GM21619 (cell line): ENCODE results near the gene CAMP.
"Not testable (repeated sequence)": the region's sequence is repeated elsewhere in the genome, so short reads cannot be mapped to it uniquely, and the experiment has no call there.

ENCODE experiments used
- ATAC-seq: cut with Tn5 transposase; IDR thresholded peaks from one replicate; pipeline ENCODE4 v1.9.1; 2021; ENCODE audit not compliant: unreplicated experiment

CAMP gene

DNA sequence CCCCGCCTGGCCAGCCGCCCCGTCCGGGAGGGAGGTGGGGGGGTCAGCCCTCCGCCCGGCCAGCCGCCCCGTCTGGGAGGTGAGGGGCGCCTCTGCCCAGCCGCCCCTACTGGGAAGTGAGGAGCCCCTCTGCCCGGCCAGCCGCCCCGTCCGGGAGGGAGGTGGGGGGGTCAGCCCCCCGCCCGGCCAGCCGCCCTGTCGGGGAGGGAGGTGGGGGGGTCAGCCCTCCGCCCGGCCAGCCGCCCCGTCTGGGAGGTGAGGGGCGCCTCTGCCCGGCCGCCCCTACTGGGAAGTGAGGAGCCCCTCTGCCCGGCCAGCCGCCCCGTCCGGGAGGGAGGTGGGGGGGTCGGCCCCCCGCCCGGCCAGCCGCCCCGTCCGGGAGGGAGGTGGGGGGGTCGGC is 11.5 kb upstream of the CAMP start:
- ATAC-seq, result not testable (repeated sequence)

DNA sequence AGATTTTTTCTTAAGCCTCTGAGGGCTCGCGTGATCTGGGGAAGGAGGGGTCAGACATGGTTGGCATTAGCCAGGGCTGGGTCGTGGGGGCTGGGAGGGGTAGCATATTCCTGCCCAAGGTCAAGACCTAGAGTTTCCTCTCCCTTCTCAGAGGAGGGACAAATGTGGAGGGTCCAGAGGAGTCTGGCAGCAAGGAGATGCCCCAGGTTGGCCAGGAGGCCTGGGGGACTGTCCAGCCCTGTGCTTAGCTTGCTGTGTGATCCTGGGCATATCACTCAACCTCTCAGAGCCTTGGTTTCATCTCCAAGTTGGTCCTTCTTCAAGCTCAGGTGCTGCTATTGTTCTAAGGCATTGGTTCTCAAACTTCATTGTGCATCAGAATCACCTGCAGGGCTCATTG is 9.1 kb upstream of the CAMP start:
- no peak for ATAC-seq

DNA sequence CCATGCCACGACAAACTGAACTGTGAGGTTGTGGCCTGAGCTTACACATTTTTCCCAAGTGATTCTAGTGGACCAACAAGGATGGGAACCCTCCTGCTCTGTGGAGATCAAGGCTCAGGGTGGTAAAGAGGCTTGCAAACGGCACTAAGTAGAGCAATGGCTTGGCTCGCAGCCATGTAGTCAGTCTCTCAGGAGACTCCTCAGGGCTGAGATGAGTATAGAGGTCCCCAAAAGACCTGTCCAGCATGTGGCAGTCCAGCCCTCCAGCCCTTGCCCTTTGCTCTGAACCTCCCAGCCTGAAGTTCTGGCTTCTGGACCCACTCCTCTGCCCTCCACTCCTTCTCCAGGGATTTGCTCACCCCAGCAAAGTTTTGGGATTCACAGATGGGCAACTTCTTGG is 8.3 kb upstream of the CAMP start:
- no peak for ATAC-seq

DNA sequence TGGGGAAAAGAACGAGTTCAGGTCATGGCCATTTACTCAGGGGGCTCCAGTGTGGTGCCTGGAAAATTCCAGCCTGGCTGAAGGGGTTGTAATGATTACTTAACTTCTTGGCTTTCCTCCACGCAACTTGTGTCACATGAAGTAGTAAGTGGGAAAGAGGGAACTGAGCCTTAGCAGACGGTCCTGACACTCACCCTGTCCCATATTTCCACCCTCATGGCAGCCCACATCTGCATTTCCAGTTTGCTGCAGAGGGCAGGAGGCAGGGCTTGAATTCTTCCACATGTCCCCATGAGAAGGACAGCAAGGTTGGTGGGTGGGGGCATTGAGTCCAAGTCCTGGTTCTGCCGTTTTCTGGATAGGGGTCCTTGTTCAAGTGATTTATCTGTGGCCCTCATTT is 7.8 kb upstream of the CAMP start:
- no peak for ATAC-seq

DNA sequence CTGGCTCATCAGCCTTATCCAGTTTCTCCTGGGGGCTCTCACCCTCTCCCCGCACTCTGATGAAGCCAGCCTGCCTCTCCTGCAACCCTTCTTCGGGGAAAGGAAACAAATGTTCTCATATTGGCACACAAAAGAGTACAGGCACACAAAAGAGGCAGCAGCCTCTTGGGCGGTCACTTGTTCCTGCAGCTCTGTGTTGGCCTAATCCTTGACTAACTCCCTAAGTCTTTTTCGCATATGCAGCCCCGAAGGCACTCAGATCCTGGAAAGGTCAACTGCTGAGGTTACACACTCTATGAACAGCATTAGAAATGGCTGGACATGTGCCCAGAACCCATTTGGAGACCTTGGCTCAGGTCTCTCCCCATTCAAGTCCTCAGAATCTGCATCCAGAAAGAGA is 7.4 kb upstream of the CAMP start:
- ATAC-seq, result no peak

DNA sequence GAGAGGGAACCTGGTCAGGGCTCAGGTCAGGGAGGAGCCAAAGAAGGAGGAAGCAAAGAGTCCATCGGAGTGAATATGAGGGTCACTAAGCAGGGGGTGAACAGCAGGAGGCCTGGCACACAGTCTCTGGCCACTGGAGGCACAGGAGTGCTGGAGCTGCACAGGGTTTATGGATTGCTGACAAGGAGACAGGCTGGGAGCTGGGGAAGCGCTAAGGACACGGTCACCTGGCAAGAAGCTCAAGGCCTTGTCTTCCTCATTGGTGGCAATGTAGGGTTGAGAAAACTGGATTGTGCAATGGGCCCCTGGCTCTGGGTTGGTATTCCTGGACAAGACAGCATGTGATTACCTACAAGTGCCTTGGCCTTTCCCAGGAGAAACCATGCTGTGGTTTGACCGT is 5.8 kb upstream of the CAMP start:
- no peak for ATAC-seq

DNA sequence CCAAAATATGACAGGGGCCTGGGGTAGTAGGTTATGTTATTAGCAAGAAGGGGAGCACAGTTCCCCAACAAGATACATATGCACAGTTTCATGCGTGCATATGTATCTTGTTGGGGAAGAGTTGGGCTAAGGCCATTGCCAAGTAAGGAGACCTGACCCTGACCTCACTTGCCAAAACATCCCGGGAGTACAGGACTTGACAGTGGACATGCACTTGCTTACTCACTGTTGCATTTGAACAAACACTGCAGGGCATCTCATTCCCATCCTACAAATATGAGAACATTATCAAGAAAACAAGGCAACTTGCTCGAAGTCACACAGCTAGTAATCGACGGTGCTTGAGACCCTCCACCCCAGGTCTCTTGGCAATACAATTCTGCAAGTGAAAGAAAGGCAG is 4.8 kb upstream of the CAMP start:
- no peak for ATAC-seq

DNA sequence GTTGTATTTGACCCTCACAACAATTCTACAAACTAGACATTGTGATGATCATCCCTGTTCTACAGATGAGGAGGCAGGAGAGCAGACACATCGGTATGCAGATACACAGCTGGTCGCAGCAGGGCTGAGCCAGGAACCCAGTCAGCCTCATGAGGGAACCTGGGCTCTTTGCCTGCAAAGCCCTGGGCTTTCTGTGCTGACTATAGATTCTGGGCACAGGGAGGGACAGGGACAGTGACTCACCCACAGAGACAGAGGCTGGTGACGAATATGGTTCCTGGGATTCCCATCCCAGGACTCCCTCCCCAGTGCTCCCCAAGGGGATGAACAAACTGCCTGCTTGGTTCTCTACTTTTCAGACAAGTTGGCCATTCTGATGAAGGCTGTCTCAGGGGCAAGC is 3.8 kb upstream of the CAMP start:
- no peak for ATAC-seq

DNA sequence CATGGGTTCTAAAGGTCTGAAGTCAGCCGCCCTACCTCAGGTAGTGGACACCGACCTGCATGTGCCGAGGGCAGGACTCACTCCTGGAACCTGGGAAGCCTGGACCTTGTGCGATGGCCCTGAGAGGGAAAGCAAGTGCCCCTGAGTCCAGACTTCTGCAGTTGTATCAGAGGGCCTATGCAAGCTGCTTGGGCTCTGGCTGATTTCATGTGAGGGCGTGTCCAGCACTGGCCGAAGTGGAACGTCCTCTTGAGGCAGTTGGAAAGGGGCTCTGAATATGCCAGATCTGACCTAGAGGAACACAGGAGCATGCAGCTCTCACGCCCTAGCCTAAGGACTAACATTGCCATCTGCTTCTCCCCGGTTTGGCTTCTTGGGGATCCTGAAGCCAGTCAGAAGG is 2.5 kb upstream of the CAMP start:
- no peak for ATAC-seq

DNA sequence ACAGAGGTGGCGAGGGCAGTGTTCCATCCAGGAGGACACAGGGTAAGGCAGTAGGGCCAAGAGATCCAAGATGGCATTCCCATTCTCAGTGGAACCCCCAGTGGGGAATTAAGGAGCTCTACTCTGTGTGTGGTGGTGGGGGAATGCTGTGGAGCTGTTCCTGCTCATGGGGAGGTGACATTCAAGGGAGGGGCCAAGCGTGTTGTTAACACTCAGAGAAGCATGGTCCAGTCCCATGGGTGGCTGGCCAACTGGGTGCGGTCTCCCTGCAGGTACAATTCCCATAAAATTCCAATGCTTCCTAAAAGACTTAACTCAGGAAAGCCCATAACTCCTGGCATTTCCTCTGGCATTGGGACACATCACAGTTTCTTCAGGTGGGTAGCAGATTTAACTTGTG is 2.3 kb downstream of the CAMP start:
- no peak for ATAC-seq

DNA sequence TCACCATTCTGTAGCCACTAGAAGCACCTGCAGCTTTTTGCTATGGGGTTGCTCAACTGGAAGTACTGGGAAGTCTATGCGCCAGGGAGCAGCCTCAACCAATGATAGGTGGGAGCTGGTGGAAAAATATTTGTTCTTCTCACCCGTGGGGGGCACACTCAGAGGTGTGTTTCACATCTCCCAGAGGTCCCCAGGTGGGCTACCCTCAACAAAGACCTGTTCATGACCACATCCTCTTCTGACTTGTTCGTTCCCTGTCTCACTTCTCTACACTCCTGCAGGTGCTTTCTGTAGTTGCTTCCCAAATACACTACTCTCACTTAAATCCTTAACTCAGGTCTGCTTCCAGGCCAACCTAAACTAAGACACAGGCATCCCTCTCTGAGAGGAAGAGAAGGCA is 3.6 kb downstream of the CAMP start:
- no peak for ATAC-seq

DNA sequence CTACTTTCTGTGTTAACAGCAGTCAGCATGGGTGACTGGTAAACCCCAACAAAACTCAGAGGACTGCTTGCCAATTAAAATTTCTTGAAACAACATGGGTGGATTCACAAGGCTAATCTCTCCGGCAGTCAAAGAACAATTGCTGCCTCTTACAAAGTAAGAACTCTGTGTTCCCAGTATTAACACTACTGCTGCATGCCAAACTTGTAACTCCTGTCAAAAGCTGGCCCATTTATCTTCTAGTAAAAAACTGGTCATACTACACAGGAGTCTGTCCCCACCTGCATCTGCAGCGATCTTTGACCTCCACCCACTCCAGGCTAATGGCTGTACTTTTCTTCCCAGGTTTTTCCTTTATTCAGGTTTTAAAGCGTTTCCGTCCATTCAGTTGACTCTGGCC is 8.9 kb downstream of the CAMP start:
- no peak for ATAC-seq

DNA sequence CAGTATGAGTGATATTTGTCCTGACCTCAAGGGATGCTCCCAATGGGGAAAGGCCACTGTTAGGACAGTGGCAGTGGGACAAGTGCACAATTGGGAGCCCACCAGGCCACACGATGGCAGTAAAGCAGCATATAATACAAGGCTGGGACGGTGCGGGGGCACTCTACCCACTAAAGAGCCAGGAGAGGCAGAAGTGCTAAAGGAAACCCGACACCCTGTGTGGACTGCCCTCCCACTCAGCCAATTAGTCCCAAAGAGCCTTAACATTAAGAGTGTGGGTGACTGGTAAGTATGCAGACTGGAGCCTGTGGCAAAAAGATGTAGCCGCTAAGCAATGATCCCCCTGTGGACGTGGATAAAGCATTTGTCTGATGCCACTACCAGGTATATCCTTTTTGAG is 9.4 kb downstream of the CAMP start:
- peak; percentile 72 for ATAC-seq

DNA sequence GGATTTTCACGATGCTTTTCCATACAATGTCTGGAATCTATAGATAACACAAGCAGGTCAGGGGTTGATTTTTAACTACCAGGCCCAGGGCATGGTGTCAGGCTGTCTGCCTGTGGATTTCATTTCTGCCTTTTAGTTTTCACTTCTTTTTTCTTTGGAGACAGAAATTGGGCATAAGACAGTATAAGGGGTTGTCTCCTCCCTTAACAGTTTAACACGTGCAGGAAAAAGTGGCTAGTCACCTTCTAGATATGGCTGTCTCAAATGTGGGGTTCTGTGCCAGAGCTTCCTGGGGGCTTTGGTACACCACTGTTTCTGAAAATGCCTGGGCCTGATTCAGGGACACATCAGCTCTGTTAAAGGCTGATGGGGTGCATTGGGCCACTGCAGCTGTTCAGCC is 10.2 kb downstream of the CAMP start:
- ATAC-seq, result no peak

DNA sequence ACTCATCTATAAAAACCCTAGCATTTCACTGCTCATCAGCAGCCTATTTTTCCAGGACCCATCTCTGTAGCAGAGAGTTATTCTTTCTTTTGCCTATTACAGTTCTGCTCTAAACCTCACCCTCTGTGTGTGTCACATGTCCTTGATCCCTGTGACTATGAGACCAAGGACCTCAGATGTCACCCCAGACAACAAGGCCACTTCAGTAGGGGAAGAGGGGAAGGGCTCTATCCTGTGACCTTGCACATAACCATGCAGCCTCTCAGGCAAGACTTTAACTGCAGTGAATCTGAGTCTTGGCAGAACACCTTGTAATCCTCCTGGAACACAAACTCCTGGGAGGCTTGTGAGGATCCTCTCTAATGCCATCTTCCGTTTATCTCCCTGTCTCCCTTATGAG is 13.2 kb downstream of the CAMP start:
- no peak for ATAC-seq

DNA sequence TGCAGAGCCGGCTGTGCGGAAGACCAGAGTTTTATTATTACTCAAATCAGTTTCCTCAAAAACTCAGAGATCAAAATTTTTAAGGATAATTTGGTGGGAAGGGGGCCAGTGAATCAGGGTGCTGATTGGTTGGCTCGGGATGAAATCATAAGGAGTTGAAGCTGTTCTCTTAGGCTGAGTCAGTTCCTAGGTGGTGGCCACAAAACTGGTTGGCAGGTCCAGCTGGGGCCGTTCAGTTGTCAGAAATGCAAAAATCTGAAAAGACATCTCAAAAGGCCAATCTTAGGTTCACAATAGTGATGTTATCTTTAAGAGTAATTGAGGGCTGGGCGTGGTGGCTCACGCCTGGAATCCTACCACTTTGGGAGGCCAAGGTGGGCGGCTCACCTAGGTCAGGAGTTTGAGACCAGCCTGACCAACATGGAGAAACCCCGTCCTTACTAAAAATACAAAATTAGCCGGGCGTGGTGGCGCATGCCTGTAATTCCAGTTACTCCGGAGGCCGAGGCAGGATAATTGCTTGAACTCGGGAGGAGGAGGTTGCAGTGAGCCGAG is 15.3 kb downstream of the CAMP start:
- no peak for ATAC-seq

DNA sequence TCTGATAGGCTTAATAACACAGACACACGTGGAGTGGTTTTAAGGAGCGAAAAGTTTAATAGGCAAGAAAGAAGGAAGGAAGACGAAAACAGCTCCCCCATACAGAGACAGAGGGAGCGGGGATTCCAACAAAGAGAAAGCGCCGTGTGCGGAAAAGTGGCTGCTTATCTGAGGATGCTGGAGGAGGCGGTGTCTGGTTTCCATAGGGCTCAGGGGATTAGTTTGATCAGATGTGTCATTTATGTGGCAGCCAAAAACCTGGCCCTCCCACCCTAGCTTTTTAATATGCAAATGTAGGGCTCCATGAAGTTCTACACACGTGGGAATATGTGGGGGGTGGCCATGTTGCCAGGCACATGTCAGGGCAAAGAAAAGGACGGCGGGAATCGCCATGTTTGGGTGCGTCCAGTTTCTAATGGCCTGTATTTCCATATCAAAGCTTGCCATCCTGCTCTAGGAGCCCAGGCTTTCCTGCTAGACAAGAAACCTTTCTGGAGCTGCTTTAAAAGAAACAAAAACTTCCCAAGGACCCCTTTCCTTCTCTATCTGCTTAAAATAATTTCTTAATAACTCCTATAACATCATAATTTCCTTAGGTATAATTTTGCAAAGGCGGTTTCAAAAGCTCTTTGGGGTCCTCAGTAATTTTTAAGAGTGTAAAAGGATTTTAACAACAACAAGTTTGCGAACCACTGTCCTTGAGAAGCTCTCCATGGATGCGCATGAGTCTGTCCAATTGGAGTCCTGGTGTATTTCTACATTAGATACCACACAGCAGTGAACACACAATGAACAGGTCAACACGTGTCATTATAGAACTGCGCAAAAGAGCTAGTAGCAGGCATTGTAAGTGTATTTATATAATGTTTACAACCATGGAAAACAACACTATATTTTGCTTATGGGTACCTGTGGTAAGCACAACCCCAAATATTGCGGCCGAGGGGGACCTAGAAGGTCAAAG is 17.0 kb downstream of the CAMP start:
- ATAC-seq, result no peak

DNA sequence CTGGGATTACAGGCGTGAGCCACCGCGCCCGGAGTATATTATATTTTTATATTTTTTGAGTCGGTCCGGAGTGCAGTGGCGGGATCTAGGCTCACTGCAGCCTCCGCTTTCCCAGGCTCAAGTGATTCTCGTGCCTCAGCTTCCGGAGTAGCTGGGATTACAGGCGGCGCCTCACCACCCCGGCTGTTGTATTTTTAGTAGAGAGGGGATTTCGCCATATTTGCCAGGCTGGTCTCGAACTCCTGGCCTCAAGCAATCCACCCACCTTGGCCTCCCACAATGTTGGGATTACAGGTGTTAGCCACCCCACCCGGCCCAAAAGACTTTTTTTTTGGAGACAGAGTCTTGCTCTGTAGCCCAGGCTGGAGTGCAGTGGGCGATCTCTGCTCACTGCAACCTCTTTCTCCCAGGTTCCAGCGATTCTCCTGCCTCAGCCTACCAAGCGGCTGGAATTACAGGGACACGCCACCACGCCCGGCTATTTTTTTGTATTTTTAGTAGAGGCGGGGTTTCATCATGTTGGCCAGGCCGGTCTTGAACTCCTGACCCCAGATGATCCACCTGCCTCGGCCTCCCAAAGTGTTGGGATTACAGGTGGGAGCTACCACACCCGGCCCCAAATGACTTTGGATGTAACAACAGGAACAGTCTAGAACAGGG is 18.6 kb downstream of the CAMP start:
- ATAC-seq, result no peak

DNA sequence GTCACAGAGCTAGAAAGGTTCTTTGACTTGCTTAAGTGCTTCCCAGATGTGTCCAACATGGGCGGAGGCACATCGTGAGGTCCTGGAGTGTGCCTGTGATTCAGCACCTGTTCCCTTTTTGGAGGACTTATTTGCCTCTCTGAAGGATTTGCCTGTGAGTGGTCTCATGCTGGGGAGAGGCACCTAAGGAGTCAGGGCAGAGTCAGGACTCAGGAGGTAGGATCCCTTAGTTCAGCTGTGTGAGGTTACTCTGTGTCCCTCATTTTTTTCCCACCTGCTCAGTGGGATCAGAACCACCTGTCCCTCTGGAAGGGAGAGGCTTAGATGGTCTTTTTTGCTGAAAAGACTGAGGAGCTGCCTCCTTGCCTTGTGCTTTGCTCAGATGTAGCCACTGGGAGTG is 20.6 kb downstream of the CAMP start:
- no peak for ATAC-seq

DNA sequence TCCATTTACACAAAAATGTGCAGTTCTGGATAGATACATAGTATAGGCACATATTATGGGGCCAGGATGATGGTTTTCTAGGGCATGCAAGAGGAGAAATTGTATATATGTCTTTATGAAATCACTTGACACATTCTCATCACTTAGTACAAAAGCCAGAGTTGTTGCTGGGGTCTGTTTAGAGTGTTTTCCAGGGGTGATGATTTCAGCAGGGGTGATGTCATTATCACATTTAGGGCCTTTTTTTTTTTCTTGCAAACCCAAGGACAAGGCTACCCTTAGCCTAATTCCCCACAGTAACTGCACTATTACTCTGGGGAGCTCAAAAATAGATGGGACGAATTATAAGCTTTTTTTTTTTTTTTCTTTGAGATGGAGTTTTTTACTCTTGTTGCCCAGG is 21.2 kb downstream of the CAMP start:
- no peak for ATAC-seq

DNA sequence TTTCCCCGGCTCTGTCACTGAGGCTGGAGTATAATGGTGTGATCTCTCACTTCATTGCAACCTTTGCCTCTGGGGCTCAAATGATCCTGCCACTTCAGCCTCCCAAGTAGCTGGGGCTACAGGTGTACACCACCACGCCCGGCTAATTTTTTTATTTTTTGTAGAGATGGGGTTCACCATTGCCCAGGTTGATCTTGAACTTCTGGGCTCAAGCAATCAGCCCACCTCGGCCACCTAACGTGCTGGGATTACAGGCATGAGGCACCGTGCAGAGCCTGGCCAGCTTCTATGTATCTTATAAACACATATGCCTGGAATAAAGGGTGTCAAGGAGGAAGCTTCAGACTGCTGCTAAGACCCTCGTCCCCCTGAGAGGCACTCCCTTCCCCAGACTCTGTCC is 21.8 kb downstream of the CAMP start:
- ATAC-seq, result no peak

DNA sequence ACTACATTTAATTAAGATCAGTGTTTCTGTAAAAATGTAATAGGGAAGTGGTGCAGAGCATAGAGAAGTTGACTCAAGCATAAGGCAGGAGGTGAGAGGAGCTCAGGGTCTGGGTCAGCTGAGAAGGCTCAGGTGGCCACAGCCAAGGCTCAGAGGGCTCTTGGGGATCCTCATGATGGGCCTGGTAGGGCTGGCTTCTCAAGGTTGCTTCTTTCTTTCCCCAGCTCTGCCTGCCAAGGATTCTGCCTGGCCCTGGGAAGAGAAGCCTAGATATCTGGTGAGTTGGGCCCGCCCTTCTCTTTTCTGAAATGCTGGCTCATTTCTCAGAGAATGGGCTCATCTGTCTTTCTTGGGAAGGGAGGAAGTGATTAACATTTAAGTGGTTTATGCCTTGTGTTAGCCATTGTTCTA is 24.1 kb downstream of the CAMP start:
- ATAC-seq, result no peak
